C4-2B (cell line): ENCODE results near the gene SEC16A.

Experiments
- H3K27ac ChIP-seq: fragments of 450-650 bp; 2 replicates; pipeline ENCODE4 v1.5.1; 2017
- ZFX ChIP-seq: fragments of 450-650 bp; IDR thresholded peaks from 2 replicates; pipeline ENCODE4 v1.6.1; 2017
- TF ChIP-seq, protein P1 (sequence below): fragments of 450-650 bp; conservative IDR thresholded peaks from 2 replicates; pipeline ENCODE4 v1.5.1; 2017; ENCODE audit warnings: mild to moderate bottlenecking

Gene SEC16A, protein sequence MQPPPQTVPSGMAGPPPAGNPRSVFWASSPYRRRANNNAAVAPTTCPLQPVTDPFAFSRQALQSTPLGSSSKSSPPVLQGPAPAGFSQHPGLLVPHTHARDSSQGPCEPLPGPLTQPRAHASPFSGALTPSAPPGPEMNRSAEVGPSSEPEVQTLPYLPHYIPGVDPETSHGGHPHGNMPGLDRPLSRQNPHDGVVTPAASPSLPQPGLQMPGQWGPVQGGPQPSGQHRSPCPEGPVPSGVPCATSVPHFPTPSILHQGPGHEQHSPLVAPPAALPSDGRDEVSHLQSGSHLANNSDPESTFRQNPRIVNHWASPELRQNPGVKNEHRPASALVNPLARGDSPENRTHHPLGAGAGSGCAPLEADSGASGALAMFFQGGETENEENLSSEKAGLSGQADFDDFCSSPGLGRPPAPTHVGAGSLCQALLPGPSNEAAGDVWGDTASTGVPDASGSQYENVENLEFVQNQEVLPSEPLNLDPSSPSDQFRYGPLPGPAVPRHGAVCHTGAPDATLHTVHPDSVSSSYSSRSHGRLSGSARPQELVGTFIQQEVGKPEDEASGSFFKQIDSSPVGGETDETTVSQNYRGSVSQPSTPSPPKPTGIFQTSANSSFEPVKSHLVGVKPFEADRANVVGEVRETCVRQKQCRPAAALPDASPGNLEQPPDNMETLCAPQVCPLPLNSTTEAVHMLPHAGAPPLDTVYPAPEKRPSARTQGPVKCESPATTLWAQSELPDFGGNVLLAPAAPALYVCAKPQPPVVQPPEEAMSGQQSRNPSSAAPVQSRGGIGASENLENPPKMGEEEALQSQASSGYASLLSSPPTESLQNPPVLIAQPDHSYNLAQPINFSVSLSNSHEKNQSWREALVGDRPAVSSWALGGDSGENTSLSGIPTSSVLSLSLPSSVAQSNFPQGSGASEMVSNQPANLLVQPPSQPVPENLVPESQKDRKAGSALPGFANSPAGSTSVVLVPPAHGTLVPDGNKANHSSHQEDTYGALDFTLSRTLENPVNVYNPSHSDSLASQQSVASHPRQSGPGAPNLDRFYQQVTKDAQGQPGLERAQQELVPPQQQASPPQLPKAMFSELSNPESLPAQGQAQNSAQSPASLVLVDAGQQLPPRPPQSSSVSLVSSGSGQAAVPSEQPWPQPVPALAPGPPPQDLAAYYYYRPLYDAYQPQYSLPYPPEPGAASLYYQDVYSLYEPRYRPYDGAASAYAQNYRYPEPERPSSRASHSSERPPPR (N-terminal part only)

DNA sequence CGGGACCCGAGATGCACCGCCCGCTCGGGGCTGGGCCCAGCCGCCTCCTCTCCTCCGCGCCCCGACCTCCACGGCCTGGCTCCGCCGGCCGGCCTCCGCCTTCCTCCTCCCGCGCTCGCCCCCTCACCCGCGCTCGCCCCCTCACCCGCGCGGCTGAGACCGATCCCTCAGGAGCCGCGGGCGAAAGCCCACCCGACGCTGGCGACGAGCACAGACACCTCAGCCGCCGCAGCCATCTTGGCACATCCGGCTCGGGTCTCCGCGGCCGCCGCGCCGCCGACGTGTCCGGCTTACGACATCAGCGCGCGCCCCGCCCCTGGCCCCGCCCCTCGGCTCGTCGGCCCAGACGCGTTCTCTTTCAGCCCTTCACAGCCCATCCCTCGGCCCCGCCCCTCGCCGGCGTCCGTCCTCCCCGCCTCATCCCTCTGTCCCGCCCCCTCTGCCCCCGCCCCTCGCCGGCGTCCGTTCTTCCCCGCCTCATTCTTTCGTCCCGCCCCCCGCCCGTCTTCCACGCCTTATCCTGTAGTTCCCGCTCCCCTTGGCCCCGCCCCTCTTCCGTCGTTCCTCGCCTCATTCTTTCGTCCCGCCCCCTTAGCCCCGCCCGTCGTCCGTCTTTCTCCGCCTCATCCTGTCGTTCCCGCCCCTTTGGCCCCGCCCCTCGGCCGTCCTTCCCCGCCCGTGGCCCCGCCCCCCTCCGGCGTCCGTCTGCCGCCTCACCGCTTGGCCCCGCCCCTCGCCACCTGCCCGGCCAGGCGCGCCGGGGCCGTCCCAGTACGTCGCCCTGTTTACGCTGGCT is at the start of gene SEC16A:
Gene SEC16A (minus strand): TSS at position 248 of the 796 bp plus-strand sequence. CDS start 5,425 bp downstream, outside the sequence.
- H3K27ac ChIP-seq = peak within 1 kb of the TSS; percentile 95
- peak; percentile 94 for TF ChIP-seq ZFX
- TF ChIP-seq, protein P1, sequence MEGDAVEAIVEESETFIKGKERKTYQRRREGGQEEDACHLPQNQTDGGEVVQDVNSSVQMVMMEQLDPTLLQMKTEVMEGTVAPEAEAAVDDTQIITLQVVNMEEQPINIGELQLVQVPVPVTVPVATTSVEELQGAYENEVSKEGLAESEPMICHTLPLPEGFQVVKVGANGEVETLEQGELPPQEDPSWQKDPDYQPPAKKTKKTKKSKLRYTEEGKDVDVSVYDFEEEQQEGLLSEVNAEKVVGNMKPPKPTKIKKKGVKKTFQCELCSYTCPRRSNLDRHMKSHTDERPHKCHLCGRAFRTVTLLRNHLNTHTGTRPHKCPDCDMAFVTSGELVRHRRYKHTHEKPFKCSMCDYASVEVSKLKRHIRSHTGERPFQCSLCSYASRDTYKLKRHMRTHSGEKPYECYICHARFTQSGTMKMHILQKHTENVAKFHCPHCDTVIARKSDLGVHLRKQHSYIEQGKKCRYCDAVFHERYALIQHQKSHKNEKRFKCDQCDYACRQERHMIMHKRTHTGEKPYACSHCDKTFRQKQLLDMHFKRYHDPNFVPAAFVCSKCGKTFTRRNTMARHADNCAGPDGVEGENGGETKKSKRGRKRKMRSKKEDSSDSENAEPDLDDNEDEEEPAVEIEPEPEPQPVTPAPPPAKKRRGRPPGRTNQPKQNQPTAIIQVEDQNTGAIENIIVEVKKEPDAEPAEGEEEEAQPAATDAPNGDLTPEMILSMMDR = no peak

DNA sequence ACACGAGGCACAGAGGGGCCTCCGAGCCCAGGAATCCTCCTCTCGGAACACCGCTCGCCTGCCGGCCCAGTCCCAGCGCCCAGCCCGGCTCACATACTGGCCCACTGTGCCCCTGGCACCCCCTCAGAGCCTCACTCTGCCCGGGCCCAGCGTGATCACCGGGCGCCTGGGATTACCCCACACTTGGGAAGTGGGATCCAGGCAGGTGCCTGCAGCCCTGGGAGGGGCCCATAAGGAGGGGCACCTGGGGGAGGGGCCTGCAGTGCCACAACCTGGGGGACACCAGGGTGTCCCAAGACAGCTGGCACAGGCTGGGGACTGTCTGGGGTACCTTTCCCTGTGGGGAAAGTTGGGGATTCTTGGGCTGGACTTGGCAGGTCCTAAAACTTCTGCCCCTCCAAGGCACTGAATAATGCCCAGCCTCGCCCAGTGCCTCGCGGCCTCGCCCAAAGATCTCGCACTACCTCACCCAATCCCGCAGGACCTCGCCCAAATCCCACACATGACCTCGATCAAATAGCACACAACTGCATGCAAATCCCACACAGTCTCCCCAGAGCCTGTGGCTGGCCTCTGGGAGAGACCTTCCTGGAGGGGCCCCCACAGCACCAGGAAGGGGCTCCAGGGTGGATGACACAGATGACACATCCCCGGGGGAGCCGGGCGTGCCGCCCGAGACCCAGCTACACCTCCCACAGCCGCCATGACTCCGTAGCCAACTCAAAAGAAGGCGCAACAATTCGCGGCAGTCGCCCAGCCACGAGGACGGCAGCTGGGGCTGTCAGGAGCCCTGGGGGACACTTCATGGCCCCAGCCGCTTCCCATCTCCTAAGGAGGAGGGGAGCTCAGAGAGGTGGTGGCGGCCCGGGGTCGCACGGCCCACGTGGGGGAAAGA is 49.3 kb upstream of the SEC16A start:
- TF ChIP-seq, protein P1 = no peak
- no peak for TF ChIP-seq ZFX
- H3K27ac ChIP-seq = no peak overlapping the region

DNA sequence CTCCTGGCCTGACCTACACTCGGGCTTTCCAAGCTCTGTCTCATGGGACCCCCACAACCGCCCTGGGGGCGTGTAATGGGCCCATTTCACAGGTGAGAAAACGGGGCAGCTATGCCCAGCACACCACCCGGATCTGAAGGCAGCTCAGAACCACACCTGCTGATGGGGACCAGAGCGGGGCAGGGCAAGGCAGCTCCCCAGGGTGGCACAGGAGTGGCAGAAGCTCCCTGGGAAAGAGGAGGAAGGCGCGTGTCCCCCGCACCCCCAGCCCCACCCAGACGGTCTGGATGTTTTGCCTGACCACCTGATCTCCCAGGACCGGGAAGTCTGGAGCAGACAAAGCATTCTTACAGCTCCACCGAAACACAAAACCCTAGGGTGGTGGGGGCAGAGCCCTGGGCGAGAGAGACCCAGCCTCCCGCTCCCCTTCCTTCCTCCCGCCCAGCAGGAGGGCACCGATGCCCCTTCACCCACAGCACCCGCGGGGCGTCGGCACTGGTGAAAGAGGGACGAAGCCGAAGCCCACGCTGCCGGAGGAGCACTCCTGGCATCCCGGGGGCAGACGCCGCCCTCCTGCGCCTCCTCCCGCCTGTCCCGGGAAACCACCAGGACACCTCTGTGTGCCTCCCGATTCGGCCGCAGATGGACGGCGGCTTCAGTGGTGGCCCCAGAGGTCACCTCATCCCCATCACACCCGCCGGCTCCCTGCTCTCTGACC is 48.5 kb upstream of the SEC16A start:
- H3K27ac ChIP-seq = peak overlapping the region; percentile 41; the same call in 1 of the 2 replicates

DNA sequence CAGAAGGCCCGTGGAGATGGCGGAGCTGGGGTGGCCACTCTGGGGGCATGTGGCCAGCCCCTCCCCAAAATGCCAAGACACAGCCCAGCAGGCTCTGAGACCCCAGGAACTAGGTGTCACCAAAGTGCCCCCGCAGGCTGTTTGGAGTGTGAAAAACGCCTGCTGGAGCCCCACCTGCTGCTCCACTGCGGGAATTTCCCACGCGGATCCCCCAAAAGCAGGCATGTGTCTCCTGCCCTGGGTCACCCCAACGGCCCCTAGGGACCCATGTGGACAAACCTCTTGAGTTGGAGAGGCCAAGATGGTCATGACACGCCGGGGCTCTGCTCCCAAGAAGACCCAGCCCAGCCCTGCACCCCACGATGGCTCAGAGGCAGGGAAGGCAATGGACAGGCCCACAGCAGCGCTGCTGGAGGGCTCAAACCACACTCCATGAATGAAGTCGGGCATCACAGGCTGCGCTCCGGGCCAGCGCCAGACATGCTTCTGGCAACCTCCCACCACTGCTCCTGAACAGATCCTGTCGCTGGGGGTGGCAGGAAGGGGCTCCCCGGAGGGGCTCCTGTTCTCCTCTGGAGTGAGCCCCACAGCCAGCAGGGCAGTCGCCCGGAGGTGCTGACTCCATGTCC is 47.7 kb upstream of the SEC16A start:
- H3K27ac ChIP-seq = peak overlapping the region; percentile 41
- TF ChIP-seq, protein P1 = no peak
- no peak for TF ChIP-seq ZFX

More for the DNA sequence above, 48.5 kb upstream of the SEC16A start:
- no peak for TF ChIP-seq ZFX
- TF ChIP-seq, protein P1 = no peak

DNA sequence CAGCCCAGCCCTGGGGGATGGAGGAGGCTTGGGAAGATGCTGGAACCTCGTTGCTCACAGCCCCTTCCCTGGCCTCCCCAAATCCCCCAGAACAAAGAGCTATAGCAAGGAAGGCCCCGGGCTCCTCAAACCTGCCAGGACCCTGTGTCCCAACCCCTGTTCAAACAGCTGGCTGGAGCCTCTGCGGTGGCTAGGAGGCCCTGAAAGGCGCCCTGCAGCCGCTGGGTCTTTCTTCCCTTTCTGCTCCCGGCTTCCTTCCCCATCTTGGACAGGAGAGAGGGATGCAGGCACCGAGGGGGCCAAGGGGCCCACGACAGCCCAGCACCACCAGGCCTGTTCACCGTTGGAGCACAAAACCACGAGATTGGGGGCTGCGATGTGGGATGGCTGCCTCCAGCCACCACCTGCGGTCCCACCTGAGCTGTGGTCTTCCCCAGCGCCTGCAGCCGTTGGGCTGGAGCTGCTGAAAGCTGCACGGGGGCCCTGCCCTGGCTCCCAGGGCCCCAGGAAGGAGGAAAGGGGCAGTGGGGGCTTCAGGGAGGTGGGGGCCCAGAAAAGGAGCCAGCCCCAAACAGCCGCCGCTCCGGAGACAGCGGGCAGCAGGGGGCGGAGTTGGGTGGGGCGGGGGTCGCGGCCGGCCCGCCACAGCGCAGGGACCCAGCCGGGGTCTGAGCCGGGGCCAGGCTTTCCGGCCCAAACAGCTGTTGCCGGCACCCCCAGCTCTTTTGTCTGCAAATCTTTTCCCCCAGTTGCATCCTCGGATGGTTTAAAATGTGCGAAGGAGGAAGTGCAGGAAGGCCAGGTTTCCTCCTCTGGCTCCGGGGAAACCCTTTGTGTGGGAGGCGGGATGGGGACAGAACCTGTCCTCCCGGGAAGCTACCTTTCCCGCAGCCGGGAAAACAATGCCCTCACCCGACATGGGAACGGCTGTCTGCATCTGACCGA is 46.9 kb upstream of the SEC16A start:
- peak overlapping the region; percentile 41 for H3K27ac ChIP-seq

More for the DNA sequence above, 46.9 kb upstream of the SEC16A start:
- no peak for TF ChIP-seq ZFX
- TF ChIP-seq, protein P1 = no peak; the same call in 1 of the 2 replicates
